NCI-H748 treated with DMSO at 0.1 percent for 48 hours (cell line): ENCODE results near the gene ATP6V0D1.

Source experiments
- DNase-seq: peaks from one replicate; lab custom pipeline; 2025; lab: John Stamatoyannopoulos, UW

ATP6V0D1 gene

GRCh38 chr16:67406111-67406971 is 74.6 kb downstream of the ATP6V0D1 start:
- DNase-seq: no peak

- no peak for DNase-seq
Measured at GRCh38 chr16:67405336-67405735, 75.6 kb downstream of the ATP6V0D1 start.

- DNase-seq: no peak
Measured at GRCh38 chr16:67404740-67405226, 76.2 kb downstream of the ATP6V0D1 start.

- no peak for DNase-seq
Measured at GRCh38 chr16:67403976-67404555, 76.9 kb downstream of the ATP6V0D1 start.

GRCh38 chr16:67400901-67401300 is 80.1 kb downstream of the ATP6V0D1 start:
- DNase-seq: no peak

- DNase-seq: no peak
Measured at GRCh38 chr16:67399749-67400704, 80.9 kb downstream of the ATP6V0D1 start.

- DNase-seq: no peak
Measured at GRCh38 chr16:67399218-67399733, 81.7 kb downstream of the ATP6V0D1 start.

GRCh38 chr16:67398546-67399217 is 82.3 kb downstream of the ATP6V0D1 start:
- DNase-seq: no peak

- no peak for DNase-seq
Measured at GRCh38 chr16:67397812-67398545, 83.0 kb downstream of the ATP6V0D1 start.

GRCh38 chr16:67397036-67397801 is 83.7 kb downstream of the ATP6V0D1 start:
- no peak for DNase-seq

GRCh38 chr16:67396159-67397035 is 84.6 kb downstream of the ATP6V0D1 start:
- peak; percentile 89 for DNase-seq

GRCh38 chr16:67395458-67396158 is 85.3 kb downstream of the ATP6V0D1 start:
- peak; percentile 69 for DNase-seq

- no peak for DNase-seq
Measured at GRCh38 chr16:67395105-67395457, 85.9 kb downstream of the ATP6V0D1 start.

GRCh38 chr16:67394155-67395104 is 86.5 kb downstream of the ATP6V0D1 start:
- no peak for DNase-seq

- DNase-seq: no peak
Measured at GRCh38 chr16:67393788-67394154, 87.2 kb downstream of the ATP6V0D1 start.

GRCh38 chr16:67393111-67393787 is 87.7 kb downstream of the ATP6V0D1 start, which contains the start of gene TPPP3:
Gene TPPP3 (minus strand): TSS chr16:67393498. CDS start chr16:67391111, 2,387 bp downstream.
- DNase-seq: peak; percentile 55
